Testis (tissue), 3 donors: ENCODE measurements around the gene SINHCAF. TPM values are rescaled to one million over a fixed set of nuclear protein-coding genes. Genes with fewer than 3 reads are reported as not detected.

Experiments
- DNase-seq: peaks from one replicate; pipeline ENCODE4 v3.0.0-alpha.2; 2019
- H3K27ac ChIP-seq, 2 donors: fragments of 200-600 bp; sonication (generic); one replicate each; pipeline ENCODE4 v1.5.1; 2019
- H3K27me3 ChIP-seq: fragments of 200-600 bp; sonication (generic); one replicate; pipeline ENCODE4 v1.5.1; 2019
- H3K36me3 ChIP-seq: fragments of 200-600 bp; sonication (generic); one replicate; pipeline ENCODE4 v1.5.1; 2017; ENCODE audit warnings: low read depth; ENCODE audit errors: missing control alignments
- H3K4me1 ChIP-seq: fragments of 200-600 bp; sonication (generic); one replicate; pipeline ENCODE4 v1.5.1; 2019
- H3K4me3 ChIP-seq, 2 donors: fragments of 200-600 bp; sonication (generic); one replicate each; pipeline ENCODE4 v1.5.1; 2017 to 2019
- H3K9me3 ChIP-seq: fragments of 200-600 bp; sonication (generic); one replicate; pipeline ENCODE4 v1.5.1; 2017
- POLR2A ChIP-seq: fragments of 450-650 bp; IDR thresholded peaks from one replicate; pipeline ENCODE4 v1.6.1; 2017; ENCODE audit warnings: antibody characterized with exemption, mild to moderate bottlenecking, moderate library complexity
- WGBS, 2 donors: methylation state at CpG; one replicate each; pipeline ENCODE4 v1.1.5; 2018; 5-methylcytosine and 5-hydroxymethylcytosine counted together
- intact Hi-C: fragments of 100-400 bp; cut with DNase I; formaldehyde crosslinking; loops from one replicate; pipeline ENCODE4 v1.15.1; 2023; ENCODE audit warnings: low total_unique reads
- polyA plus RNA-seq: library from polyadenylated mRNA; stranded (reverse); fragments of 350-450 nt; fragmentation: Illumina TruSeq; extraction: RNeasy Lipid Tissue Mini Kit (QIAGEN cat#74804); gene quantifications from one replicate; pipeline ENCODE4 v1.2.3, GENCODE V29; 2014; ENCODE audit warnings: low read depth, low replicate concordance; ENCODE audit not compliant: insufficient read depth
- total RNA-seq, 2 donors: library from RNA; depleted of rRNA; stranded (reverse); fragments of >200 nt; gene quantifications; one replicate each; pipeline ENCODE4 v1.2.3, GENCODE V29; 2016
- TF ChIP-seq, protein P1 (sequence below), 3 experiments: fragments of 450-650 bp in 2 of 3; fragments of 200-600 bp in 1 of 3; sonication (generic) in 1 of 3; IDR thresholded peaks; one replicate each; pipeline ENCODE4 v1.5.1; 2016 to 2019; ENCODE audit warnings: antibody characterized with exemption in 3 of 3, mild to moderate bottlenecking in 2 of 3, moderate library complexity in 1 of 3

Gene SINHCAF
- total and polyA plus RNA-seq, 3 donors from 2014 or later = 45.2 to 47.9 (median 46.8) TPM

DNA sequence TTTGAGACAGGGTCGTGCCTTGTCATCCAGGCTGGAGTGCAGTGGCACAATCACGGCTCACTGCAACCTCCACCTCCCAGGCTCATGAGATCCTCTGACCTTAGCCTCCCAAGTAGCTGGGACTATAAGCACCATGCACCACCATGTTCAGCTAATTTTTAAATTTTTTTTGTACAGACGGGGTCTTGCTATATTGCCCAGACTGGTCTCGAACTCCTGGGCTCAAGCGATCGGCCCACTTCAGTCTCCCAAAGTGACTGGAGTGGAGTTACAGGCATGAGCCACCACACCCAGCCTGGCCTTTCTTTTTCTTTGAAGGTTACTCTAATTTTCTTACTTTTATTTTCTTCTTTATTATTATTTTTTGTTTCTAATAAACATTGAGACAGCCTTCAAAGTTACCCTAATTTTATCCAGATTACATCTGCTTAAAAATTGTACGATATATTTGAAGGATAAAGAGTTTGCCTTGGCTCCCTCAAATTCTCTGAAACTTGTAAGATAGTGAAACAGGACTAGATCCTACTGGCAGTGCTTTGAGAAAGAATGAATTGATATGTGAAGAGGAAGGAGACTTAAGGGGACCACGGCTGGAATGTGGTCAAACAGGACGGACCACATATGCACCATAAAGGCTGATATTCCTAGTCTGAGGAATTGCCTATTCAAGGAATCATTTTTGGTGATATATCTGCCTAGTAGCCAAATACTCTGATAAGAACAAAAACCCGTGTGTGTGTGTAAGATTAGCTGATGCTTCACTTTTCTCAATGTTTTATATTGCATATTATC lies 14.1 kb upstream of the SINHCAF start:
- Histone ChIP-seq H3K36me3 (no peaks in the 10 kb centered on the region), H3K4me3 (no peak overlapping the region), H3K27me3 (no peaks in the 10 kb centered on the region), H3K9me3 (no peaks in the 10 kb centered on the region), H3K27ac (no peak overlapping the region), H3K4me1 (no peaks in the 10 kb centered on the region)
- no peak for DNase-seq
- WGBS, 2 donors = 82 to 84% methylated on average over 10 of the region's 10 CpGs
- intact Hi-C loops = no loop called here
- TF ChIP-seq, protein P1, sequence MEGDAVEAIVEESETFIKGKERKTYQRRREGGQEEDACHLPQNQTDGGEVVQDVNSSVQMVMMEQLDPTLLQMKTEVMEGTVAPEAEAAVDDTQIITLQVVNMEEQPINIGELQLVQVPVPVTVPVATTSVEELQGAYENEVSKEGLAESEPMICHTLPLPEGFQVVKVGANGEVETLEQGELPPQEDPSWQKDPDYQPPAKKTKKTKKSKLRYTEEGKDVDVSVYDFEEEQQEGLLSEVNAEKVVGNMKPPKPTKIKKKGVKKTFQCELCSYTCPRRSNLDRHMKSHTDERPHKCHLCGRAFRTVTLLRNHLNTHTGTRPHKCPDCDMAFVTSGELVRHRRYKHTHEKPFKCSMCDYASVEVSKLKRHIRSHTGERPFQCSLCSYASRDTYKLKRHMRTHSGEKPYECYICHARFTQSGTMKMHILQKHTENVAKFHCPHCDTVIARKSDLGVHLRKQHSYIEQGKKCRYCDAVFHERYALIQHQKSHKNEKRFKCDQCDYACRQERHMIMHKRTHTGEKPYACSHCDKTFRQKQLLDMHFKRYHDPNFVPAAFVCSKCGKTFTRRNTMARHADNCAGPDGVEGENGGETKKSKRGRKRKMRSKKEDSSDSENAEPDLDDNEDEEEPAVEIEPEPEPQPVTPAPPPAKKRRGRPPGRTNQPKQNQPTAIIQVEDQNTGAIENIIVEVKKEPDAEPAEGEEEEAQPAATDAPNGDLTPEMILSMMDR (IDR thresholded peaks at IDR 0.05) = no peak
- no peak for TF ChIP-seq POLR2A

DNA sequence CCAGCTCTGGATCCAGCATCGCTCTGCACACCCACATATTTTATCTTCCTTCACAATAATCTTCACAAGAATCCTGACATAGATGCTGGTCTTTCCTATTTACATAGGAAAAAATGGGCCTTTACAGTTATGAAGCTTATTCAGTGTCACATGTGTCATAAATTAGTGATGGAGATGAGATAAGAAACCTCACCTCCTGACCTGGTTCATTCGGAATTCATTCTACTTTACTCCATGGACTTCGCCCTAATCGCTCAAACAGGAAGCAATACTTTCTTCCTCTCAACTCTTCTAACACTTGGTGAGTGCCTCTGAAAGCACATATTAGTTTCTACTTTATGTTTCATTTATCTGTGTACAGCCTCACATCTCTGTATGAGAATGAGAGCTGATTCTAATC lies 12.0 kb upstream of the SINHCAF start:
- TF ChIP-seq POLR2A = no peak
- TF ChIP-seq, protein P1 (IDR thresholded peaks at IDR 0.05) = no peak
- Histone ChIP-seq H3K36me3 (no peaks in the 10 kb centered on the region), H3K9me3 (no peaks in the 10 kb centered on the region), H3K4me1 (no peaks in the 10 kb centered on the region), H3K27ac (no peak overlapping the region), H3K4me3 (no peak overlapping the region), H3K27me3 (no peaks in the 10 kb centered on the region)
- intact Hi-C loops = no loop called here
- no peak for DNase-seq
- WGBS, 2 donors = 67 to 78% methylated on average over 4 of the region's 4 CpGs

DNA sequence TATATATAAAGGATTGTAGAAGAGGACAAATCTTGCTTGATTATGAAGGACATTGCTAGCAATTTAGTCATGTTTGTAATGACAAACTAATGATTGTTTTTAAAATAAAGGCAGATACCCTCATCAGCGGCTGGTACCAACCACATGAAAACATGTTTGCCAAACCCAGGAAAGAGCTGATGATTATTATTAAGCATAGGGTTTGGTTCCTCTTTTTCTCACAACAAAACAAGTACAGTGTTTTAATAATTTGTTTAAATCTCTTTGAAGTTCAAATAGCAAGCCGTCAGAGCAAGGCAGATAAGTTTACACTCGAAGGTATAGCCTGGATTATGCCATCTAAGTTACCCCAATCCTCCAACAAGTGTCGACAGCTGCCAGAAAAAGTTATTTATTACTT lies 5.3 kb upstream of the SINHCAF start:
- 81% methylated on average over 4 of the region's 4 CpGs for WGBS, 2 donors
- DNase-seq = no peak
- TF ChIP-seq POLR2A = no peak
- TF ChIP-seq, protein P1 (IDR thresholded peaks at IDR 0.05) = no peak
- Histone ChIP-seq H3K4me1 (no peaks in the 10 kb centered on the region), H3K9me3 (no peaks in the 10 kb centered on the region), H3K27ac (no peak overlapping the region), H3K36me3 (no peaks in the 10 kb centered on the region), H3K27me3 (no peaks in the 10 kb centered on the region), H3K4me3 (no peak overlapping the region)
- intact Hi-C loops = no loop called here

DNA sequence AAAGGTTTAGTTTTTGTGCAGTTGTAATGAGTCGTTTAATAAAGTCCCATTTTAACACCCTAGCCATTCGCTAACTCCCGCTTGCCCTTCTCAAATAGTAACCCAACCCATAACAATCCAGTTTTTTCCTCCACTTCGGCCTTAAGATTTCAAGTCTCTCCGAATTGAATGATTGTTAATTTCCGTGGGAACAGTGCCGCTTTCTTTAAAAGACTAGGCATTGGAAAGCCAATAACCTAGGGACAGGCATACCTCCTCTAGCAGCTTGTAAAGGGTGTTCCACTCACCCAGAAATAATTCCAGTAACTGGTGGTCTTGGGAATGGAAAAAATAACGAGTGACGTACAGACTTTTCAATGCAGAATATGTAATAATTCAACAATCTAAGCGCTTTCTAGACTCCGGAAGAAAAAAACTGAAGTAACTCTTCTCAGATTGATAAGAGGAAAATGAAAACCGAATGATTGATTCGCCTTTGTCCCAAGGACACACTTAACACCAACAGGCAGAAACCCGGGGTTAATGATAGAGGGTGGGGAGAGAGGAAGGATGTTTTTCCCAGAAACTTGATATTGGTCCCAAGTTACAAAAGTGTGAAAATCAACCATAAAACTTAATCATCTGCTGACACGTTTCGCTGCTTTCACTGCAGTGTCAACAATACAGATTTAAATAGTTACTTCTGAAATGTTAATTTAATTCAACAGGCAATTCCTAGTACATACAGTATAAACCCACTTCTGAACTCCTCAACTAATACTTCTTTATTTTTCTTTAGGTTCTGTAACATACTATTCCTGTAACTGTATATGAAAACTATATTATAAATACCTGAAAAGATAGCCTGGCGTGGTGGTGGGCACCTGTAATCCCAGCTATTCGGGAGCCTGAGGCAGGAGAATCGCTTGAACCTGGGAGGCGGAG lies 1.0 kb upstream of the SINHCAF start:
- intact Hi-C loops = no loop called here
- H3K4me3 ChIP-seq = peak overlapping the region; percentile 74 to 81
- H3K9me3 ChIP-seq = no peaks in the 10 kb centered on the region
- H3K4me1 ChIP-seq = no peaks in the 10 kb centered on the region
- H3K36me3 ChIP-seq = no peaks in the 10 kb centered on the region
- H3K27ac ChIP-seq = peak overlapping the region; percentile 71 to 95
- DNase-seq = no peak
- 19 to 27% methylated on average over 20 of the region's 20 CpGs for WGBS, 2 donors
- TF ChIP-seq, protein P1 (IDR thresholded peaks at IDR 0.05) = no peak
- no peak for TF ChIP-seq POLR2A
- H3K27me3 ChIP-seq = no peaks in the 10 kb centered on the region
